Activated CD4-positive, alpha-beta T cell treated with anti-CD3 and anti-CD28 coated beads, Interleukin-2, amount 10 ng/mL, durations not matched to agents 7 days and 5 days (primary cell): Measurements from ENCODE around the gene ZBTB48. TPM values are rescaled to one million over a fixed set of nuclear protein-coding genes. Genes with fewer than 3 reads are reported as not detected.
A peak's percentile ranks its signal among the peaks of the same experiment; 100 is the strongest.

Experiments
- CTCF ChIA-PET: fragments of 350-600 bp; sonication (Branson Sonifier 250); formaldehyde crosslinking; loops from one replicate; lab custom pipeline; 2021; ENCODE audit warnings: antibody characterized with exemption; lab: Charles Lee
- POLR2A ChIA-PET: fragments of 350-600 bp; sonication (Branson Sonifier 250); formaldehyde crosslinking; loops from one replicate; lab custom pipeline; 2021; ENCODE audit warnings: antibody characterized with exemption; lab: Charles Lee
- DNase-seq: peaks from one replicate; pipeline ENCODE4 v3.0.0-alpha.2; 2020
- H3K27ac Mint-ChIP-seq: one replicate; pipeline ENCODE4 v1.8.0; 2021; ENCODE audit warnings: mild to moderate bottlenecking, moderate library complexity, mixed read lengths
- H3K27me3 Mint-ChIP-seq: one replicate; pipeline ENCODE4 v1.8.0; 2021; ENCODE audit warnings: mixed read lengths
- H3K36me3 Mint-ChIP-seq: one replicate; pipeline ENCODE4 v1.8.0; 2021; ENCODE audit warnings: low read depth, mixed read lengths
- H3K4me1 Mint-ChIP-seq: one replicate; pipeline ENCODE4 v1.8.0; 2021; ENCODE audit warnings: mixed read lengths
- H3K4me3 Mint-ChIP-seq: one replicate; pipeline ENCODE4 v1.8.0; 2021; ENCODE audit warnings: mild to moderate bottlenecking, moderate library complexity, mixed read lengths
- H3K9me3 Mint-ChIP-seq: one replicate; pipeline ENCODE4 v1.8.0; 2021; ENCODE audit warnings: mixed read lengths
- total RNA-seq, 2 experiments: library from RNA; stranded (reverse); gene quantifications; one replicate each; pipeline ENCODE4 v1.2.3, GENCODE V29; 2021

The ZBTB48 gene
- total RNA-seq, 2 experiments from 2014 or later, result 40.4 to 42.9 TPM

DNA sequence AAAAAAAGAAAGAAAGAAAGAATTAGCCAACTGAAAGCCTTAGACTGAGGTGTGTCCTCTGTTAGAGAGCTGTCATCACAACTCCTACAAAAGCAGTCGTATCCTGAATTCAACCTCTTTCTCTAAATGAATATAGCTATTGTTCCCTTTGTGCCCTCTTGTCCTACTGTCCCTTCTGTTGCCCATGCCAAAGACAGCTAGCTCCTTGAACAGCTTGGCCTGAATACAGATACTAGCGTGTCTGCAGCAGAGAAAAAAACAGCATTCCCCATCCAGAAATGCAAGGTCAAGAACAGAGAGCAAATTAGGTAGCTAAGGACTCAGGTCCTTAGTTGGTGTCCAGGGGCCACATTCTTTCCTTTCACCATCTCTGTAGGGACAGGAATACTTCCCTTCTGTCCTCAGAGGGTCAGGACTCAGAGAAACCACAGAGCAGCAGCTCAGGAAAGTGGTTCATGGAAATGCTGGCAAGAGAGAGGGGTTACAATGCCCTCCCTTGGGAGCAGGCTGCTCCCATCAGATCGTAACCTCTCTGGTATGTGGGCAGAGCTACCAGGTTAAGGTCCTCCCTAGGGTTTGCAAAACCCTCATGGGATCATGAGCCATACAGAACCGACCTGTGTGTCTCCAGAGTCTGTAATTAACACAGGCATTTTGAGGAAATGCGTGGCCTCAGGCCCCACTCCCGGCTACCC, 1.8 kb upstream of the ZBTB48 start:
- Mint-ChIP-seq H3K36me3 (peaks cover 4% of the 10 kb centered on the region), H3K27ac (no peak overlapping the region), H3K27me3 (no peaks in the 10 kb centered on the region), H3K9me3 (no peaks in the 10 kb centered on the region), H3K4me1 (peaks cover 37% of the 10 kb centered on the region), H3K4me3 (no peak overlapping the region)
- ChIA-PET CTCF (interaction anchor here (0.6 to 7.3 kb wide), 4 partner anchors 19 to 114 kb away, joined by 3 to 49 read pairs (median 4); partner anchors contain the start of genes NOL9 and TAS1R1), POLR2A (no interaction called here)
- DNase-seq, result no peak

DNA sequence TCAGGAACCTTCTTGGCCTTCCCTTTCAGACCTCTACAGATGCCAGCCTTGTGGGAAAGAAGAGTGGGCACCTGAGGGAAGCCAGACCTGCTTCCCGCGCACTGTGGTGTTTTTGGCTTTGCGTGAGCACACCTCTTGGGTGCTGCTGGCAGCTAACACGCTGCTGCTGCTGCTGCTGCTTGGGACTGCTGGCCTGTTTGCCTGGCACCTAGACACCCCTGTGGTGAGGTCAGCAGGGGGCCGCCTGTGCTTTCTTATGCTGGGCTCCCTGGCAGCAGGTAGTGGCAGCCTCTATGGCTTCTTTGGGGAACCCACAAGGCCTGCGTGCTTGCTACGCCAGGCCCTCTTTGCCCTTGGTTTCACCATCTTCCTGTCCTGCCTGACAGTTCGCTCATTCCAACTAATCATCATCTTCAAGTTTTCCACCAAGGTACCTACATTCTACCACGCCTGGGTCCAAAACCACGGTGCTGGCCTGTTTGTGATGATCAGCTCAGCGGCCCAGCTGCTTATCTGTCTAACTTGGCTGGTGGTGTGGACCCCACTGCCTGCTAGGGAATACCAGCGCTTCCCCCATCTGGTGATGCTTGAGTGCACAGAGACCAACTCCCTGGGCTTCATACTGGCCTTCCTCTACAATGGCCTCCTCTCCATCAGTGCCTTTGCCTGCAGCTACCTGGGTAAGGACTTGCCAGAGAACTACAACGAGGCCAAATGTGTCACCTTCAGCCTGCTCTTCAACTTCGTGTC, 995 bp upstream of the ZBTB48 start:
- CTCF ChIA-PET, result interaction anchor here (0.6 to 7.3 kb wide), 3 partner anchors 25 to 115 kb away, joined by 3 to 49 read pairs (median 3); partner anchors contain the start of genes NOL9 and TAS1R1

DNA sequence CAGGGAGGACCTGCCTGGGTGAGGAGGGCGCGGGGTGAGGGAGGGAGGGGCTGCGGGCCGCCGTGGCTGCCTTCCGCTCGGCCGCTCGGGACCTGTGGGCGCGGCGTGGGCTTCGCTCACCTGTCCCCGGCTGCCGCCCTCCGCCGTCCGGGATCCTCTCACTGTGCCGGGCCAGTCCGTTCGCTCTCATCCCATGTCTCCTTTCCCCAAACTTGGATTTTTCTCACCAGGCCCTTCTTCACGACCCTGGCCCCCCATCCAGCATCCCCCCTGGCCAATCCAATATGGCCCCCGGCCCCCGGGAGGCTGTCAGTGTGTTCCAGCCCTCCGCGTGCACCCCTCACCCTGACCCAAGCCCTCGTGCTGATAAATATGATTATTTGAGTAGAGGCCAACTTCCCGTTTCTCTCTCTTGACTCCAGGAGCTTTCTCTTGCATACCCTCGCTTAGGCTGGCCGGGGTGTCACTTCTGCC, 362 bp downstream of the ZBTB48 start:
- peak overlapping the region; percentile 98 for H3K27ac Mint-ChIP-seq
- peak overlapping the region; percentile 98 for H3K4me3 Mint-ChIP-seq
- H3K36me3 Mint-ChIP-seq, result peaks cover 4% of the 10 kb centered on the region
- H3K9me3 Mint-ChIP-seq, result no peaks in the 10 kb centered on the region
- DNase-seq, result peak; percentile 22
- ChIA-PET CTCF (interaction anchor here (1.0 to 7.3 kb wide), 9 partner anchors 9 to 40 kb away, joined by 3 to 49 read pairs (median 4); partner anchors contain the start of genes NOL9 and TAS1R1), POLR2A (no interaction called here)
- H3K27me3 Mint-ChIP-seq, result no peaks in the 10 kb centered on the region
- H3K4me1 Mint-ChIP-seq, result peaks cover 40% of the 10 kb centered on the region

More for the DNA sequence above, 995 bp upstream of the ZBTB48 start:
- POLR2A ChIA-PET, result no interaction called here
- Mint-ChIP-seq H3K27ac (peak overlapping the region; percentile 98), H3K36me3 (peaks cover 4% of the 10 kb centered on the region), H3K4me3 (peak overlapping the region; percentile 98), H3K27me3 (no peaks in the 10 kb centered on the region), H3K9me3 (no peaks in the 10 kb centered on the region), H3K4me1 (peaks cover 37% of the 10 kb centered on the region)
- DNase-seq, result no peak

DNA sequence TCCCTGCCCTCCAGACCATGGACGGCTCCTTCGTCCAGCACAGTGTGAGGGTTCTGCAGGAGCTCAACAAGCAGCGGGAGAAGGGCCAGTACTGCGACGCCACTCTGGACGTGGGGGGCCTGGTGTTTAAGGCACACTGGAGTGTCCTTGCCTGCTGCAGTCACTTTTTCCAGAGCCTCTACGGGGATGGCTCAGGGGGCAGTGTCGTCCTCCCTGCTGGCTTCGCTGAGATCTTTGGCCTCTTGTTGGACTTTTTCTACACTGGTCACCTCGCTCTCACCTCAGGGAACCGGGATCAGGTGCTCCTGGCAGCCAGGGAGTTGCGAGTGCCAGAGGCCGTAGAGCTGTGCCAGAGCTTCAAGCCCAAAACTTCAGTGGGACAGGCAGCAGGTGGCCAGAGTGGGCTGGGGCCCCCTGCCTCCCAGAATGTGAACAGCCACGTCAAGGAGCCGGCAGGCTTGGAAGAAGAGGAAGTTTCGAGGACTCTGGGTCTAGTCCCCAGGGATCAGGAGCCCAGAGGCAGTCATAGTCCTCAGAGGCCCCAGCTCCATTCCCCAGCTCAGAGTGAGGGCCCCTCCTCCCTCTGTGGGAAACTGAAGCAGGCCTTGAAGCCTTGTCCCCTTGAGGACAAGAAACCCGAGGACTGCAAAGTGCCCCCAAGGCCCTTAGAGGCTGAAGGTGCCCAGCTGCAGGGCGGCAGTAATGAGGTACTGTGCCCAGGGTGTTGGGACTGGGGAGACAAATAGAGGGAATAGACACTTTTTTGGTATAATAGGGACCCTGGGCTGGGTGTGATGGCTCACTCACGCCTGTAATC, 1.0 kb downstream of the ZBTB48 start:
- Mint-ChIP-seq H3K4me3 (peak overlapping the region; percentile 98), H3K9me3 (no peaks in the 10 kb centered on the region), H3K27ac (peak overlapping the region; percentile 98), H3K36me3 (peaks cover 4% of the 10 kb centered on the region), H3K4me1 (peaks cover 41% of the 10 kb centered on the region), H3K27me3 (no peaks in the 10 kb centered on the region)
- POLR2A ChIA-PET, result interaction anchor here (0.6 to 0.7 kb wide), 2 partner anchors 27 to 53 kb away, joined by 3 to 6 read pairs; partner anchors contain the start of gene NOL9
- CTCF ChIA-PET, result interaction anchor here (1.0 to 7.3 kb wide), 10 partner anchors 8 to 39 kb away, joined by 3 to 49 read pairs (median 4); partner anchors contain the start of genes NOL9 and TAS1R1
- no peak for DNase-seq

DNA sequence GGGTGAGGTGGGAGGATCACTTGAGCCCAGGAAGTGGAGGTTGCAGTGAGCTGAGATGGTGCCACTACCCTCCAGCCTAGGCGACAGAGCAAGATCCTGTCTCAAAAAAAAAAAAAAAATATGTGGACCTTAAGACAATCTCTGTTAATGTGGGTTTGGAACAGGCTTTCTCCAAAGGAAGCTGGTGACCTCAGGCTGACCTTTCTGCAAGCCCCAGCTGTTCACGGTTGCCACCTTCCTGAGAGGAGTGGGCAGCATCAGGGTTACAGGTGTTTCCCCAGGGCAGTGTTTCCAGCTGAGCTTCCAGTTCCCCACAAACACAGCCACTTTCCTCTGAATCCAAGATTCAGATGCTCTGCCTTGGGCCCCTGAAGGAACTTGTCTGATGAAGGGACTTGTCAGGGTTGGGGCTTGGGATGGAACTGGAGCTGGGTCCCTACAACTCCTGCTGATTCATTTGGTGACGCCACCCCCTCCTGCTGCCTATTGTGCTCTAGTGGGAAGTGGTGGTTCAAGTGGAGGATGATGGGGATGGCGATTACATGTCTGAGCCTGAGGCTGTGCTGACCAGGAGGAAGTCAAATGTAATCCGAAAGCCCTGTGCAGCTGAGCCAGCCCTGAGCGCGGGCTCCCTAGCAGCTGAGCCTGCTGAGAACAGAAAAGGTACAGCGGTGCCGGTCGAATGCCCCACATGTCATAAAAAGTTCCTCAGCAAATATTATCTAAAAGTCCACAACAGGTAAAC, 1.9 kb downstream of the ZBTB48 start:
- CTCF ChIA-PET, result interaction anchor here (1.2 to 7.3 kb wide), 3 partner anchors 11 to 34 kb away, joined by 4 to 49 read pairs (median 5); partner anchors contain the start of genes NOL9 and TAS1R1
- Mint-ChIP-seq H3K36me3 (peaks cover 4% of the 10 kb centered on the region), H3K9me3 (no peaks in the 10 kb centered on the region), H3K27me3 (no peaks in the 10 kb centered on the region), H3K4me3 (peak overlapping the region; percentile 38), H3K4me1 (peaks cover 41% of the 10 kb centered on the region), H3K27ac (peak overlapping the region; percentile 98)
- no peak for DNase-seq
- POLR2A ChIA-PET, result interaction anchor here (0.6 to 0.7 kb wide), 2 partner anchors 28 to 54 kb away, joined by 3 to 6 read pairs; partner anchors contain the start of gene NOL9

DNA sequence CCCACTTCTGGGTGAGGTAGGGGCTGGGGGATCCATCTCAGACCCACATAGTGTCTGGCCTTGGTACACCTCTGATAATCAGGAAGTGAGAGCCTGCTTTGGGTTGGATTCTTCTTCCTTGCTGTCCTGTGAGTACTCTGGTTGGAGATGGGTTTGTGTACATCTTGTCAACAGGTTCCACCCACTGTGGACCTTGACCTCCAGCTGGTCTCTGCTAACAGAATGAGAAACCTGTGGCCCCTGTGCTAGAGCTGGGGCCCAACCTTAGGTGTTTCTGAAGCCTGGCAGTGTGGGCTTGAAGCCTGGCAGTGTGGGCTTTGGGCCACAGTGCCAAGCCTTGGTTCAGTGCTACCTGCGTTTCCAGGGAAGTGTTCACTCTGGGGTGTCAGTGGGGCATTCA, 2.6 kb downstream of the ZBTB48 start:
- H3K27ac Mint-ChIP-seq, result no peak overlapping the region
- ChIA-PET POLR2A (no interaction called here), CTCF (no interaction called here)

DNA sequence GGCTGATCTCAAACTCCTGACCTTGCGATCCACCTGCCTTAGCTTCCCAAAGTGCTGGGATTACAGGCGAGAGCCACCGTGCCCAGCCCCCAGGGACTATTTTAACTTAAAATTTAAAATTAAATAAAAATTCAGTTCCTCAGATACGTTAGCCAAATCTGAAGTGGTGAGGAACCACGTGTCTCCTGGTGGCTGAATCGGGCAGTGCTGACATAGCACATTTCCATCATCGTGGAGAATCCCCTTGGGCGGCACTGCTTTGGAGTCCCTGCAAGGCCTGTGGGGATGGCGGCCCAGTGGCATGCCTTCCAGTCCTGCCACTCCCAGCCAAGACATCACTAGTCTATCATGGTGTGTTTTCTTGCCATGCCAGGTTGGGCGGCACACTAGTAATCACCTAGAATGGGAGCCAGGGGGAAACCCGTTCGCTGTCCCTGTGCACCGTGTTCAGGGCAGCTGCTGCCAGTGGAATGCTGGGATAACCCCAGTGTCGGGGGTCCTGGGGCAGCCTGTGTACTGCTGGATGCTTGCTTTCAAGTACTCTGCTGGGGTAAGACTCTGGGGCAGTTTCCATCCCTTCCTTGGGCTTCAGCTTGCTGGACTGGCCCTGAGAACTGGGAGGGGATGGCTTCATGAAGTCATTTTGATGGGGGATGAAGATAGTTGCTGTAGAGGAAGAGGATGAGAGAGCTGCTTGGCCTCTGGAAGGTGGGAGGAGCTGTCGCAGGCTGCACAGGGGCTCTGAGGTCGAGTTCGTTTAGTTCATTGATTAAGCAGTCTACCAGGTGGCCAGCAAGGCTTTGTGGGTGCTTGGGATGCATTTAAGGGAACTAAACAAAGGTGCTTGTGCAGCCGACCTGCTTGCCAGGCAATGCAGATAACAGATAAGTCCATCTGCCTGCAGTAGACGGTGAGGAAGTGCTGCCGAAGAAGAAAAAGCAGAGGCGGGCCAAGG, 4.6 kb downstream of the ZBTB48 start:
- ChIA-PET POLR2A (interaction anchor here (0.6 kb wide), 1 partner anchor 13 kb away, joined by 3 read pairs; no protein-coding TSS in a partner anchor), CTCF (interaction anchor here (1.4 kb wide), 1 partner anchor 205 kb away, joined by 4 read pairs; no protein-coding TSS in a partner anchor)
- no peaks in the 10 kb centered on the region for H3K9me3 Mint-ChIP-seq
- DNase-seq, result no peak
- H3K36me3 Mint-ChIP-seq, result peaks cover 9% of the 10 kb centered on the region
- H3K4me3 Mint-ChIP-seq, result no peak overlapping the region
- H3K27ac Mint-ChIP-seq, result no peak overlapping the region
- H3K4me1 Mint-ChIP-seq, result peaks cover 40% of the 10 kb centered on the region
- no peaks in the 10 kb centered on the region for H3K27me3 Mint-ChIP-seq

More for the DNA sequence above, 2.6 kb downstream of the ZBTB48 start:
- no peak for DNase-seq
- Mint-ChIP-seq H3K27me3 (no peaks in the 10 kb centered on the region), H3K4me3 (no peak overlapping the region), H3K9me3 (no peaks in the 10 kb centered on the region), H3K36me3 (peaks cover 4% of the 10 kb centered on the region), H3K4me1 (peaks cover 42% of the 10 kb centered on the region)

DNA sequence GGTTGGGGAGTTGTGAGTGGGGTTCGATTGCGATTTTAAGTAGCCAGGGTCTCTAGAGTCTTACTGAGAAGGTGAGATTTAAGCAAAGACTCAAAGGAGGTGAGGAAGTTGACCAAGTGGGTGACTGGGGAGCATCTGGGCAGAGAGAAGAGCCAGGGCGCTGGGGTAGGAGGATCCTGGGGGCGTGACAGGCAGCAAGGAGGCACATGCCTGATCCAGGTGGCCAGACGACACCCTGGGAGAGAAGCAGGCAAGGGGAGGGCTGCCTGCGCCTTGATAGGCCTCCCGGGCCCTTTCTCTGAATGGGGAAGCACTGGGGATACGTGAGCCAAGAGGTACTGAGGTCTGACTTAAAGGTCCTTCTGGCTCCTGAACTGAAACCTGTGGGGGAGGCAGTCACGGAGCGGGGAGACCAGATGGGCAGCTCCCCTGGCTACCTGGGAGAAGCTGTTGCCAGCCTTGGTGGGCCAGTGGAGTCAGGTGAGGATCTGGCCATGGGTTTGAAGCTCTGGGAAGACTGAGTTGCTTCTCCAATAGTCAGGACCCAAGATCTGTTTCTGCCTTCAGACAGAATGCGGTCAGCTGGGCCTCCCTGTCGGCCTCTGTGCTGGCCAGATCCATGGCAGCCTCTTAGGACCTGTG, 5.4 kb downstream of the ZBTB48 start:
- POLR2A ChIA-PET, result no interaction called here
- CTCF ChIA-PET, result no interaction called here
- Mint-ChIP-seq H3K27me3 (no peaks in the 10 kb centered on the region), H3K9me3 (no peaks in the 10 kb centered on the region), H3K36me3 (peaks cover 10% of the 10 kb centered on the region), H3K4me1 (peaks cover 34% of the 10 kb centered on the region), H3K27ac (no peak overlapping the region), H3K4me3 (no peak overlapping the region)
- DNase-seq, result no peak

DNA sequence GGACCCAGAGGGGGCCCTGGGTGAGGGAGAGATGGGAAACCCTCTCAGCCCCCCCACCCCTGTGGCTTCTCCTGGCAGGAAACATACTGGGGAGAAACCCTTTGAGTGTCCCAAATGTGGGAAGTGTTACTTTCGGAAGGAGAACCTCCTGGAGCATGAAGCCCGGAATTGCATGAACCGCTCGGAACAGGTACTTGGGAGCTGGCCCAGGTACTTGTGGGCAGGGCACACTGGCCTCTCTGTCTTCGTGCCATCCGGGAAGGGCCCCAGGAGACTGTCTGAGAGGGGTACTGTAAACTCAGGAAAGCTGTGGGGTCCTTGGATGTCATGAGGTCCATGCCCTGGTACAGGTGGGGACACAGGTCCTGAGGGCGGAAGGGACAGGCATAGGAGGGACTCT, 6.0 kb downstream of the ZBTB48 start:
- DNase-seq, result no peak
- ChIA-PET POLR2A (interaction anchor here (0.6 kb wide), 1 partner anchor 198 kb away, joined by 3 read pairs; no protein-coding TSS in a partner anchor), CTCF (no interaction called here)
- Mint-ChIP-seq H3K27me3 (no peaks in the 10 kb centered on the region), H3K4me1 (peaks cover 30% of the 10 kb centered on the region), H3K4me3 (no peak overlapping the region), H3K36me3 (peaks cover 10% of the 10 kb centered on the region), H3K27ac (no peak overlapping the region), H3K9me3 (no peaks in the 10 kb centered on the region)

DNA sequence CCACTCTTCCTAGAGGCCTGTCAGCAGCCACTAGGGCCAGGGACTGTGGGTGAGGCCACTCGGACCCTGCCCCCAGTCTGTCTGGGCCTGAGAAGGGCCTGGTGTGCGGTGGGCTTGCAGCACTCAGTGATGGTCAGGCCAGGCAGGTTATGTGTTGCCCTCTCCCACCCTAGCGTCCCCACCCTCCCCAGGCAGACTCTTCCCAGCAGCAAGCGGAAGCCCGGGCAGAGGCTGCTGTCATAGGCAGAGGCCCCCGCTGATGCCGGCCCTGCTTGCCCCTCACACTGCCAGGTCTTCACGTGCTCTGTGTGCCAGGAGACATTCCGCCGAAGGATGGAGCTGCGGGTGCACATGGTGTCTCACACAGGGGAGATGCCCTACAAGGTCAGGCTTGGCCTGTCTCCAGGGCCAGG, 6.6 kb downstream of the ZBTB48 start:
- Mint-ChIP-seq H3K27ac (peak overlapping the region; percentile 31), H3K36me3 (peaks cover 7% of the 10 kb centered on the region), H3K9me3 (no peaks in the 10 kb centered on the region), H3K27me3 (no peaks in the 10 kb centered on the region), H3K4me1 (peaks cover 30% of the 10 kb centered on the region), H3K4me3 (no peak overlapping the region)
- DNase-seq, result no peak
- ChIA-PET POLR2A (interaction anchor here (0.6 kb wide), 1 partner anchor 199 kb away, joined by 3 read pairs; no protein-coding TSS in a partner anchor), CTCF (no interaction called here)
